Esophagus squamous epithelium (tissue), 5 donors: Measurements from ENCODE around the gene MUL1. TPM values are rescaled to one million over a fixed set of nuclear protein-coding genes. Genes with fewer than 3 reads are reported as not detected.

Experiments
- DNase-seq: peaks from one replicate; lab custom pipeline; 2025; lab: John Stamatoyannopoulos, UW
- H3K27ac ChIP-seq, 4 donors: fragments of 200-600 bp; sonication (generic); one replicate each; pipeline ENCODE4 v1.5.1; 2016 to 2019; ENCODE audit warnings: mild to moderate bottlenecking in 1 of 4
- H3K27me3 ChIP-seq, 4 donors: fragments of 200-600 bp; sonication (generic); 1 replicate in 3 of 4; 2 replicates in 1 of 4; pipeline versions ENCODE4 v1.5.1 to v1.6.0; 2017 to 2021; ENCODE audit warnings: antibody characterized with exemption in 1 of 4
- H3K36me3 ChIP-seq, 3 donors: fragments of 200-600 bp; sonication (generic); one replicate each; pipeline ENCODE4 v1.5.1; 2016 to 2019
- H3K4me1 ChIP-seq, 3 donors: fragments of 200-600 bp; sonication (generic); one replicate each; pipeline ENCODE4 v1.5.1; 2017 to 2019
- H3K4me3 ChIP-seq, 4 donors: fragments of 200-600 bp; sonication (generic); 1 replicate in 3 of 4; 2 replicates in 1 of 4; pipeline ENCODE4 v1.5.1; 2016 to 2019; ENCODE audit warnings: mild to moderate bottlenecking in 2 of 4, moderate library complexity in 1 of 4
- H3K9me3 ChIP-seq, 3 donors: fragments of 200-600 bp; sonication (generic); one replicate each; pipeline ENCODE4 v1.5.1; 2016 to 2019
- CTCF ChIP-seq, 6 experiments: fragments of 450-650 bp in 4 of 6; fragments of 200-600 bp in 2 of 6; sonication (generic) in 2 of 6; IDR thresholded peaks; one replicate each; pipeline ENCODE4 v1.5.1; 2016 to 2019; ENCODE audit warnings: antibody characterized with exemption in 6 of 6, mild to moderate bottlenecking in 4 of 6, moderate library complexity in 4 of 6
- POLR2A ChIP-seq, 4 donors: fragments of 450-650 bp; IDR thresholded peaks; one replicate each; pipeline ENCODE4 v1.6.1; 2017; ENCODE audit warnings: antibody characterized with exemption in 4 of 4, mild to moderate bottlenecking in 4 of 4, moderate library complexity in 3 of 4
- WGBS, 2 donors: methylation state at CpG; one replicate each; pipeline ENCODE4 v1.1.5; 2018; 5-methylcytosine and 5-hydroxymethylcytosine counted together
- intact Hi-C: fragments of 100-400 bp; cut with DNase I; formaldehyde crosslinking; loops from one replicate; pipeline ENCODE4 v1.15.0; 2022
- total RNA-seq, 4 donors: library from RNA; depleted of rRNA; stranded (reverse); fragments of >200 nt; gene quantifications; one replicate each; pipeline ENCODE4 v1.1.0, GENCODE V29; 2016
- donor health status: DM: yes; HTN: yes; CAD: no.

MUL1 gene
- total RNA-seq, 4 donors from 2014 or later, result 19.0 to 35.6 (median 26.2) TPM

GRCh38 chr1:20538760-20539551 is 31.0 kb upstream of the MUL1 start:
- Histone ChIP-seq H3K36me3 (no peaks in the 10 kb centered on the region), H3K27ac (no peak overlapping the region), H3K27me3 (peaks cover 0 to 82% (median 0%) of the 10 kb centered on the region in 4 donors), H3K4me1 (no peaks in the 10 kb centered on the region), H3K4me3 (no peak overlapping the region), H3K9me3 (no peaks in the 10 kb centered on the region)
- no peak for TF ChIP-seq CTCF (IDR thresholded peaks at IDR 0.05)
- no peak for TF ChIP-seq POLR2A (IDR thresholded peaks at IDR 0.05)
- DNase-seq, result no peak
- 41 to 65% methylated on average over 3 of the region's 3 CpGs for WGBS, 2 donors
- intact Hi-C loops, result no loop called here

- H3K27me3 ChIP-seq, result peaks cover 0 to 81% (median 0%) of the 10 kb centered on the region in 4 donors
- 31 to 32% methylated on average over 2 of the region's 2 CpGs for WGBS, 2 donors
- DNase-seq, result no peak
- no peaks in the 10 kb centered on the region for H3K9me3 ChIP-seq
- H3K36me3 ChIP-seq, result no peaks in the 10 kb centered on the region
- H3K4me3 ChIP-seq, result no peak overlapping the region
- TF ChIP-seq POLR2A (IDR thresholded peaks at IDR 0.05) (no peak), CTCF (IDR thresholded peaks at IDR 0.05) (no peak)
- intact Hi-C loops, result no loop called here
- H3K4me1 ChIP-seq, result no peaks in the 10 kb centered on the region
- no peak overlapping the region for H3K27ac ChIP-seq
These were observed 30.3 kb upstream of the MUL1 start for GRCh38 chr1:20538227-20538626.

GRCh38 chr1:20534659-20535417 is 26.9 kb upstream of the MUL1 start:
- H3K27me3 ChIP-seq, result peaks cover 0 to 81% (median 1%) of the 10 kb centered on the region in 4 donors
- DNase-seq, result no peak
- H3K4me3 ChIP-seq, result no peak overlapping the region
- TF ChIP-seq CTCF (IDR thresholded peaks at IDR 0.05) (no peak), POLR2A (IDR thresholded peaks at IDR 0.05) (no peak)
- intact Hi-C loops, result no loop called here
- no peak overlapping the region for H3K27ac ChIP-seq
- H3K4me1 ChIP-seq, result no peaks in the 10 kb centered on the region
- 61 to 64% methylated on average over 12 of the region's 12 CpGs for WGBS, 2 donors
- no peaks in the 10 kb centered on the region for H3K9me3 ChIP-seq
- no peaks in the 10 kb centered on the region for H3K36me3 ChIP-seq

- H3K27ac ChIP-seq, result no peak overlapping the region
- intact Hi-C loops, result no loop called here
- TF ChIP-seq CTCF (IDR thresholded peaks at IDR 0.05), result no peak
- TF ChIP-seq POLR2A (IDR thresholded peaks at IDR 0.05), result no peak
- peaks cover 0 to 84% (median 4%) of the 10 kb centered on the region in 4 donors for H3K27me3 ChIP-seq
- DNase-seq, result no peak
- no peaks in the 10 kb centered on the region for H3K36me3 ChIP-seq
- H3K4me3 ChIP-seq, result no peak overlapping the region
- WGBS, 2 donors, result 54 to 60% methylated on average over 3 to 4 of the region's 4 CpGs
- no peaks in the 10 kb centered on the region for H3K4me1 ChIP-seq
- H3K9me3 ChIP-seq, result no peaks in the 10 kb centered on the region
These were observed 25.7 kb upstream of the MUL1 start for GRCh38 chr1:20533635-20534034.

- no peak for TF ChIP-seq CTCF (IDR thresholded peaks at IDR 0.05)
- no peak for TF ChIP-seq POLR2A (IDR thresholded peaks at IDR 0.05)
- Histone ChIP-seq H3K36me3 (no peaks in the 10 kb centered on the region), H3K27me3 (peaks cover 0 to 81% (median 4%) of the 10 kb centered on the region in 4 donors), H3K4me1 (no peaks in the 10 kb centered on the region), H3K4me3 (no peak overlapping the region), H3K9me3 (no peaks in the 10 kb centered on the region), H3K27ac (no peak overlapping the region)
- intact Hi-C loops, result no loop called here
- WGBS, 2 donors, result 42 to 44% methylated on average over 5 of the region's 6 CpGs
- DNase-seq, result no peak
These were observed 22.9 kb upstream of the MUL1 start for GRCh38 chr1:20530901-20531300.
